Measurements from ENCODE around the gene CALR. TPM values are rescaled to one million over a fixed set of nuclear protein-coding genes. Genes with fewer than 3 reads are reported as not detected.
"Not testable (repeated sequence)": the region's sequence is repeated elsewhere in the genome, so short reads cannot be mapped to it uniquely, and the experiment has no call there.

Gene CALR
- total RNA-seq, 1 donor from 2014 or later = 1,241 TPM

DNA sequence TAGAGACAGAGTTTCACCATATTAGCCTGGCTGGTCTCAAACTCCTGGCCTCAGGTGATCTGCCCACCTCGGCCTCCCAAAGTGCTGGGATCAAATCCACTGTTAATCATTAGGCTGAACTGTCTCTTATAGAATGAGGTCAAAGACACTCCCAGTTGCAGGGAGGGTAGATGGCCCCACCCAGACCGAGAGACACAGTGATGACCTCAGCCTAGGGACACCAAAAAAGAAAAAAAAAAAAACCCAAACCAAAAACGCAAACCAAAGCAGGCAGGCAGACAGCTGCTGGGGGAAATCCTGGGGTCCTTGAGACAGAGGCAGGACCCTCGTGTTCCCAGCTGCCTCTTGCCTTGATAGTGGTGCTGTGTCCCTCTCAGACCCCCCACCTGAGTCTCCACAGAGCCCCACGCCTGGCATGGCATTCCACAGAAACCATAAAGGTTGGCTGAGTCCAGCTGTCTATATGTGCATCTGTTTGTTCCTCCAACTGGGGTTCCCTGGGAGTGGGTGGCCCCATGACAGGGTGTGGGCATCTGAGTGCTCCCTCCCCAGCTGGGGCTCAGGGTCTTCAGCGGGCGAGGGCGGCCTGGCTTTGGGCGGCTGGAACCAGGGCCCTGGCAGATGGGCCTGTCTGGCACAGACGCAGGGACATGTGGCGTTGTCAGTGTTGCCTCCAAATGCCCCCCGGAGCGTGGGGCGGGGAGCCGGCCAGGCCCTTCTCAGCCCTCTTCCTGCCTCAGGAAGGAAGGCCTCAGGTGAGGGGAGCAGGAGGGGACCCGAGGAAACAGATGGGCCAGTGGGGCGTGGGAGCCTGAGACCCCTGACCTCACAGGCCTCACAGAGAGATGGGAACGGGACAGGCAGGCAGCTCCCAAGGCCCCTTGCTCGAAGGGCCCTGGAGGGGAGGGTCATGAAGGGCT is 36.2 kb downstream of the CALR start:
- Mint-ChIP-seq H3K4me1 (ENCODE audit: unreplicated experiment) (peaks cover 12% of the 10 kb centered on the region), H3K27me3 (ENCODE audit: unreplicated experiment) (peaks cover 4% of the 10 kb centered on the region), H3K27ac (ENCODE audit: unreplicated experiment) (no peak overlapping the region), H3K36me3 (ENCODE audit: unreplicated experiment) (no peaks in the 10 kb centered on the region), H3K9me3 (ENCODE audit: unreplicated experiment) (no peaks in the 10 kb centered on the region), H3K4me3 (ENCODE audit: unreplicated experiment) (no peak overlapping the region)
- TF ChIP-seq, protein P1, sequence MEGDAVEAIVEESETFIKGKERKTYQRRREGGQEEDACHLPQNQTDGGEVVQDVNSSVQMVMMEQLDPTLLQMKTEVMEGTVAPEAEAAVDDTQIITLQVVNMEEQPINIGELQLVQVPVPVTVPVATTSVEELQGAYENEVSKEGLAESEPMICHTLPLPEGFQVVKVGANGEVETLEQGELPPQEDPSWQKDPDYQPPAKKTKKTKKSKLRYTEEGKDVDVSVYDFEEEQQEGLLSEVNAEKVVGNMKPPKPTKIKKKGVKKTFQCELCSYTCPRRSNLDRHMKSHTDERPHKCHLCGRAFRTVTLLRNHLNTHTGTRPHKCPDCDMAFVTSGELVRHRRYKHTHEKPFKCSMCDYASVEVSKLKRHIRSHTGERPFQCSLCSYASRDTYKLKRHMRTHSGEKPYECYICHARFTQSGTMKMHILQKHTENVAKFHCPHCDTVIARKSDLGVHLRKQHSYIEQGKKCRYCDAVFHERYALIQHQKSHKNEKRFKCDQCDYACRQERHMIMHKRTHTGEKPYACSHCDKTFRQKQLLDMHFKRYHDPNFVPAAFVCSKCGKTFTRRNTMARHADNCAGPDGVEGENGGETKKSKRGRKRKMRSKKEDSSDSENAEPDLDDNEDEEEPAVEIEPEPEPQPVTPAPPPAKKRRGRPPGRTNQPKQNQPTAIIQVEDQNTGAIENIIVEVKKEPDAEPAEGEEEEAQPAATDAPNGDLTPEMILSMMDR (IDR thresholded peaks at IDR 0.05) = no peak
- DNase-seq (ENCODE audit: extremely low spot score, unreplicated experiment) = no peak

- Mint-ChIP-seq H3K9me3 (ENCODE audit: unreplicated experiment) (no peaks in the 10 kb centered on the region), H3K4me1 (ENCODE audit: unreplicated experiment) (peaks cover 5% of the 10 kb centered on the region), H3K36me3 (ENCODE audit: unreplicated experiment) (no peaks in the 10 kb centered on the region), H3K27ac (ENCODE audit: unreplicated experiment) (no peak overlapping the region), H3K4me3 (ENCODE audit: unreplicated experiment) (no peak overlapping the region), H3K27me3 (ENCODE audit: unreplicated experiment) (peaks cover 4% of the 10 kb centered on the region)
- TF ChIP-seq, protein P1 (IDR thresholded peaks at IDR 0.05) = no peak
- no peak for DNase-seq (ENCODE audit: extremely low spot score, unreplicated experiment)
Observed at GRCh38 chr19:12975221-12975741, 36.9 kb downstream of the CALR start.

DNA sequence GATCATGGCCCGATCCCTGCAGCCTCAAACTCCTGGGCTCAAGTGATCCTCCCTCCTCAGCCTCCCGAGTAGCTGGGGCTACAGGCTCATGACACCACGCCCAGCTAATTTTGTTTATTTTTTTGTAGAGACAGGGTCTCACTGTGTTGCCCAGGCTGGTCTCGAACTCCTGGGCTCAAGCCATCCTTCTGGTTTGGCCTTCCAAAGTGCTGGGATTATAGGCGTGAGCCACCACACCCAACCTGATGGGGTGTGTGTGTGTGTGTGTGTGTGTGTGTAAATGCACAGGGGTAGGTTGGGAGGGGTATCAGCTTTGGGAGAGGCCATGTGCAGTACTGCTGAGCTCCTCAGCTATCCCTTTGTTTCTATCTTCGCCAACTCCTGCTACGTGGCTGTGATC is 37.7 kb downstream of the CALR start:
- H3K27me3 Mint-ChIP-seq (ENCODE audit: unreplicated experiment); H3K36me3 Mint-ChIP-seq (ENCODE audit: unreplicated experiment); H3K27ac Mint-ChIP-seq (ENCODE audit: unreplicated experiment); DNase-seq (ENCODE audit: extremely low spot score, unreplicated experiment); H3K4me1 Mint-ChIP-seq (ENCODE audit: unreplicated experiment); H3K4me3 Mint-ChIP-seq (ENCODE audit: unreplicated experiment); H3K9me3 Mint-ChIP-seq (ENCODE audit: unreplicated experiment): not testable (repeated sequence)

GRCh38 chr19:12979974-12980373 is 41.6 kb downstream of the CALR start:
- Mint-ChIP-seq H3K36me3 (ENCODE audit: unreplicated experiment) (no peaks in the 10 kb centered on the region), H3K27me3 (ENCODE audit: unreplicated experiment) (peaks cover 2% of the 10 kb centered on the region), H3K4me3 (ENCODE audit: unreplicated experiment) (no peak overlapping the region), H3K27ac (ENCODE audit: unreplicated experiment) (no peak overlapping the region), H3K9me3 (ENCODE audit: unreplicated experiment) (no peaks in the 10 kb centered on the region), H3K4me1 (ENCODE audit: unreplicated experiment) (peaks cover 5% of the 10 kb centered on the region)
- TF ChIP-seq, protein P1 (IDR thresholded peaks at IDR 0.05) = no peak
- DNase-seq (ENCODE audit: extremely low spot score, unreplicated experiment) = no peak

GRCh38 chr19:12982648-12983047 is 44.2 kb downstream of the CALR start:
- Mint-ChIP-seq H3K9me3 (ENCODE audit: unreplicated experiment) (no peaks in the 10 kb centered on the region), H3K27ac (ENCODE audit: unreplicated experiment) (no peak overlapping the region), H3K4me3 (ENCODE audit: unreplicated experiment) (no peak overlapping the region), H3K27me3 (ENCODE audit: unreplicated experiment) (peaks cover 2% of the 10 kb centered on the region), H3K4me1 (ENCODE audit: unreplicated experiment) (peaks cover 18% of the 10 kb centered on the region), H3K36me3 (ENCODE audit: unreplicated experiment) (no peaks in the 10 kb centered on the region)
- TF ChIP-seq, protein P1 (IDR thresholded peaks at IDR 0.05) = no peak
- DNase-seq (ENCODE audit: extremely low spot score, unreplicated experiment) = no peak
